Transverse colon (tissue), 4 donors: ENCODE results near the gene ASL. TPM values are rescaled to one million over a fixed set of nuclear protein-coding genes. Genes with fewer than 3 reads are reported as not detected.
"Not testable (repeated sequence)": the region's sequence is repeated elsewhere in the genome, so short reads cannot be mapped to it uniquely, and the experiment has no call there.

ENCODE experiments used
- DNase-seq: peaks from one replicate; pipeline ENCODE4 v3.0.0-alpha.2; 2019
- H3K27ac ChIP-seq, 4 donors: fragments of 200-600 bp; sonication (generic); 2 replicates each; pipeline ENCODE4 v1.5.1; 2016 to 2018; ENCODE audit warnings: inconsistent platforms in 4 of 4
- H3K27me3 ChIP-seq: fragments of 200-600 bp; sonication (generic); 2 replicates; pipeline ENCODE4 v1.5.1; 2017; ENCODE audit warnings: inconsistent platforms
- H3K36me3 ChIP-seq, 4 donors: fragments of 200-600 bp; sonication (generic); 2 replicates each; pipeline ENCODE4 v1.5.1; 2017 to 2019; ENCODE audit warnings: inconsistent platforms in 4 of 4
- H3K4me1 ChIP-seq, 4 donors: fragments of 200-600 bp; sonication (generic); 2 replicates each; pipeline ENCODE4 v1.5.1; 2017 to 2020; ENCODE audit warnings: inconsistent platforms in 4 of 4
- H3K4me3 ChIP-seq, 4 donors: fragments of 200-600 bp; sonication (generic); 1 replicate in 1 of 4; 2 replicates in 3 of 4; pipeline versions ENCODE4 v1.5.1 to v1.6.1; 2017 to 2019; ENCODE audit warnings: inconsistent platforms in 4 of 4
- H3K9me3 ChIP-seq, 2 donors: fragments of 200-600 bp; sonication (generic); 2 replicates each; pipeline ENCODE4 v1.5.1; 2017 to 2019; ENCODE audit warnings: inconsistent platforms in 2 of 2
- EP300 ChIP-seq: sonication (generic); formaldehyde crosslinking; IDR thresholded peaks from one replicate; pipeline ENCODE4 v1.6.1; 2017; ENCODE audit warnings: antibody characterized with exemption, low read depth
- POLR2A ChIP-seq: fragments of 450-650 bp; IDR thresholded peaks from one replicate; pipeline ENCODE4 v1.6.1; 2016; ENCODE audit warnings: antibody characterized with exemption, mild to moderate bottlenecking, moderate library complexity
- POLR2AphosphoS5 ChIP-seq, 3 donors: sonication (generic); formaldehyde crosslinking; IDR thresholded peaks; one replicate each; pipeline ENCODE4 v1.6.1; 2016; ENCODE audit warnings: antibody characterized with exemption in 3 of 3
- WGBS, 2 donors: methylation state at CpG; one replicate each; pipeline ENCODE4 v1.1.5; 2018; ENCODE audit warnings: low coverage in 1 of 2; 5-methylcytosine and 5-hydroxymethylcytosine counted together
- in situ Hi-C, 4 donors: fragments of 200-750 bp; cut with MboI; loops; one replicate each; pipeline versions ENCODE4 v1.15.0 to v1.15.1; 2017; ENCODE audit warnings: low sequenced_read_pairs in 3 of 4, low pct_ligation_motif_present in 1 of 4, low pct_unique_long_range_greater_than_20kb in 1 of 4
- intact Hi-C: fragments of 100-400 bp; cut with DNase I; formaldehyde crosslinking; loops from one replicate; pipeline ENCODE4 v1.15.1; 2023; ENCODE audit warnings: low total_unique reads
- total RNA-seq, 4 donors: library from RNA; depleted of rRNA; stranded (reverse); fragments of >200 nt; gene quantifications; one replicate each; pipeline ENCODE4 v1.1.0, GENCODE V29; 2016
- TF ChIP-seq, protein P1 (sequence below), 5 experiments: fragments of 200-600 bp in 3 of 5; fragments of 450-650 bp in 2 of 5; sonication (generic) in 3 of 5; IDR thresholded peaks; 1 replicate in 2 of 5; 2 replicates in 3 of 5; pipeline ENCODE4 v1.5.1; 2016 to 2017; ENCODE audit warnings: antibody characterized with exemption in 5 of 5, inconsistent platforms in 3 of 5, mild to moderate bottlenecking in 2 of 5, moderate library complexity in 1 of 5

Gene ASL
- total RNA-seq, 4 donors from 2014 or later, result 77.2 to 179 (median 129) TPM

DNA sequence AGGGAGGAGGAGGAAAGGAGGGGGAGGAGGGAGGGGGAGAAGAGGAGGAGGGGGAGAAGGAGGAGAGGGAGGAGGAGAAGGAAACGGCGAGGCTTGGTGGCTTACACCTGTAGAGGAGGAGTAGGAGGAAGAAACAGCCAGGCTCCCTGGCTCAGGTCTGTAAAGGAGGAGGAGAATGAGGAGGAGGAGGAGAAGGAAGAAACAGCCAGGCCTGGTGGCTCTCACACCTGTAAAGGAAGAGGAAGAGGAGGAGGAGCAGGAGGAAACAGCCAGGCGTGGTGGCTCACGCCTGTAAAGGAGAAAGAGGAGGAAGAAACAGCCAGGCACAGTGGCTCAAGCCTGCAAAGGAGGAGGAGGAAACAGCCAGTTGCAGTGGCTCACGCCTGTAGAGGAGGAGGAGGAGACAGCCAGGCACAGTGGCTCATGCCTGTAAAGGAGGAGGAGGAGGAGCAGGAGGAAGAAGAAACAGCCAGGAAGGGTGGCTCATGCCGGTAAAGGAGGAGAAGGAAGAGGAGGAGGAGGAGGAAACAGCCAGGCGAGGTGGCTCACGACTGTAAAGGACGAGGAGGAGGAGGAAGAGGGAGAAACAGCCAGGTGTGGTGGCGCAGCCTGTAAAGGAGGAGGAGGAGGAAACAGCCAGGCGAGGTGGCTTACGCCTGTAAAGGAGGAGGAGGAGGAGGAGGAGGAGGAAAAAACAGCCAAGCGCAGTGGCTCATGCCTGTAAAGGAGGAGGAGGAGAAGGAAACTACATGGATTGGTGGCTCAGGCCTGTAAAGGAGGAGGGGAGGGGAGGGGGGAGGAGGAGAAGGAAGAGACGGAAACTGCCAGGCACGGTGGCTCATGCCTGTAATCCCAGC, 24.2 kb downstream of the ASL start:
- WGBS, 2 donors, result 4 to 7% methylated on average over 14 to 15 of the region's 15 CpGs
- Histone ChIP-seq H3K36me3 (no peaks in the 10 kb centered on the region), H3K9me3 (no peaks in the 10 kb centered on the region), H3K4me1 (peaks cover 0 to 16% (median 10%) of the 10 kb centered on the region in 4 donors), H3K27me3 (no peaks in the 10 kb centered on the region), H3K27ac (peak overlapping the region; percentile 89 to 93 (median 90)), H3K4me3 (peak overlapping the region in 3 of 4 donors; percentile 17 to 51 (median 32))
- intact Hi-C loops (no loop called here), in situ Hi-C loops (no loop called here)
- peak; percentile 87 for DNase-seq
- TF ChIP-seq POLR2A (peak; percentile 86), POLR2AphosphoS5 (IDR thresholded peaks at IDR 0.05) (peak in 2 of 3 donors; percentile 39 to 62), EP300 (no peak)
- TF ChIP-seq, protein P1, sequence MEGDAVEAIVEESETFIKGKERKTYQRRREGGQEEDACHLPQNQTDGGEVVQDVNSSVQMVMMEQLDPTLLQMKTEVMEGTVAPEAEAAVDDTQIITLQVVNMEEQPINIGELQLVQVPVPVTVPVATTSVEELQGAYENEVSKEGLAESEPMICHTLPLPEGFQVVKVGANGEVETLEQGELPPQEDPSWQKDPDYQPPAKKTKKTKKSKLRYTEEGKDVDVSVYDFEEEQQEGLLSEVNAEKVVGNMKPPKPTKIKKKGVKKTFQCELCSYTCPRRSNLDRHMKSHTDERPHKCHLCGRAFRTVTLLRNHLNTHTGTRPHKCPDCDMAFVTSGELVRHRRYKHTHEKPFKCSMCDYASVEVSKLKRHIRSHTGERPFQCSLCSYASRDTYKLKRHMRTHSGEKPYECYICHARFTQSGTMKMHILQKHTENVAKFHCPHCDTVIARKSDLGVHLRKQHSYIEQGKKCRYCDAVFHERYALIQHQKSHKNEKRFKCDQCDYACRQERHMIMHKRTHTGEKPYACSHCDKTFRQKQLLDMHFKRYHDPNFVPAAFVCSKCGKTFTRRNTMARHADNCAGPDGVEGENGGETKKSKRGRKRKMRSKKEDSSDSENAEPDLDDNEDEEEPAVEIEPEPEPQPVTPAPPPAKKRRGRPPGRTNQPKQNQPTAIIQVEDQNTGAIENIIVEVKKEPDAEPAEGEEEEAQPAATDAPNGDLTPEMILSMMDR (IDR thresholded peaks at IDR 0.05), result no peak

DNA sequence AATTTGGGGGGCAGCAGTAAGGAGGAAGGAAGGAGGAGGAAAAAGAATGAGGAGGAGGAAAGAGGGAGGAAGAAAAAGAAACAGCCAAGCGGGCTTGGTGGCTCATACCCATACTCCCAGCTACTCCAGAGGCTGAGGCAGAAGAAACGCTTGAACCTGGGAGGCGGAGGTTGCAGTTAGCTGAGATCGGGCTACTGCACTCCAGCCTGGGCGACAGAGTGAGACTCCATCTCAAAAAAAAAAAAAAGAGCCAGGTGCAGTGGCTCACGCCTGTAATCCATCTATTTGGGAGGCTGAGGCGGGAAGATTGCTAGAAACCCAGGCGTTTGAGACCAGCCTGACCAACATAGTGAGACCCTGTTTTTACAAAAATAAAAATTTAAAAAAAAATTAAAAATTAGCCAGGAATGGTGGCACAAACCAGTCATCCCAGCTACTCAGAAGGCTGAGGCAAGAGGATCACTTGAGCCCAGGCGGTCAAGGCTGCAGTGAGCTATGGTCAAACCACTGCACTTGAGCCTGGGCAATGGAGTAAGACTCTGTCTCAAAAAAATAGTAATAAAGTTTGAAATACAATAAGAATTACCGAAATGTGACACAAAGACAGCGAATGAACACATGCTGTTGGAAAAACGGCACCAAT, 24.9 kb downstream of the ASL start:
- in situ Hi-C loops, result no loop called here

DNA sequence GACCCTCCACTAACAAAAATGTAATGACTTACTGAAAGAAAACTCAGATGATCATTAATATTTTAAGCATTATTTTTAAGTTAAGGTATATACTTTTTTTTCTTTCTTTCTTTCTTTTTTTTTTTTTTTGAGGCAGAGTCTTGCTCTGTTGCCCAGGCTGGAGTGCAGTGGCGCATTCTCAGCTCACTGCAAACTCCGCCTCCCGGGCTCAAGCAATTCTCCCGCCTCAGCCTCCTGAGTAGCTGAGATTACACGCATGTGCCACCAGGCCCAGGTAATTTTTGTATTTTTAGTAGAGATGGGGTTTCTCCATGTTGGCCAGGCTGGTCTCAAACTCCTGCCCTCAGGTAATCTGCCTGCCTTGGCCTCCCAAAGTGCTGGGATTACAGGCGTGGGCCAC, 26.5 kb downstream of the ASL start:
- H3K27me3 ChIP-seq, H3K36me3 ChIP-seq, intact Hi-C loops, H3K27ac ChIP-seq, DNase-seq, H3K9me3 ChIP-seq, in situ Hi-C loops, H3K4me3 ChIP-seq: not testable (repeated sequence)
- 95 to 96% methylated on average over 4 to 6 of the region's 6 CpGs for WGBS, 2 donors
- H3K4me1 ChIP-seq, result peaks cover 0 to 16% (median 10%) of the 10 kb centered on the region in 4 donors

More for the DNA sequence above, 24.9 kb downstream of the ASL start:
- Histone ChIP-seq H3K9me3 (no peaks in the 10 kb centered on the region), H3K4me3 (peak overlapping the region in 3 of 4 donors; percentile 17 to 51 (median 32)), H3K4me1 (peaks cover 0 to 16% (median 10%) of the 10 kb centered on the region in 4 donors), H3K36me3 (no peaks in the 10 kb centered on the region), H3K27ac (peak overlapping the region; percentile 89 to 93 (median 90)), H3K27me3 (no peaks in the 10 kb centered on the region)
- no peak for DNase-seq
- WGBS, 2 donors, result 56 to 62% methylated on average over 9 to 12 of the region's 12 CpGs
- TF ChIP-seq, protein P1 (IDR thresholded peaks at IDR 0.05), result no peak
- intact Hi-C loops, result no loop called here

DNA sequence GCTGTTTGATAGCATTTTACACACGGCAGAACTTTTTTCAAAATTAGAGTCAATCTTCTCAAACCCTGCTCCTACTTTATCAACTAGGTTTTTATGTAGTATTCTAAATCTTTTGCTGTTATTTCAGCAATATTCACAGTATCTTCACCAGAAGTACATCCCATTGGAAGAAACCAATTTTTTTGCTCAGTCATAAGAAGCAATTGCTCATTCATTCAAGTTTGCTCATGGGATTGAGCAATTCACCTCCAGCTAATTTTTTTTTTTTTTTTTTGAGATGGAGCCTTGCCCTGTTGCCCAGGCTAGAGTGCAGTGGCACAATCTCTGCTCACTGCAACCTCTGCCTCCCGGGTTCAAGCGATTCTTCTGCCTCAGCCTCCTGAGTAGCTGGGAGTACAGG, 28.4 kb downstream of the ASL start:
- H3K4me3 ChIP-seq, DNase-seq, H3K36me3 ChIP-seq, H3K9me3 ChIP-seq, in situ Hi-C loops, H3K27ac ChIP-seq, H3K27me3 ChIP-seq, intact Hi-C loops: not testable (repeated sequence)
- 89 to 94% methylated on average over 1 to 3 of the region's 3 CpGs for WGBS, 2 donors
- peaks cover 0 to 16% (median 10%) of the 10 kb centered on the region in 4 donors for H3K4me1 ChIP-seq

DNA sequence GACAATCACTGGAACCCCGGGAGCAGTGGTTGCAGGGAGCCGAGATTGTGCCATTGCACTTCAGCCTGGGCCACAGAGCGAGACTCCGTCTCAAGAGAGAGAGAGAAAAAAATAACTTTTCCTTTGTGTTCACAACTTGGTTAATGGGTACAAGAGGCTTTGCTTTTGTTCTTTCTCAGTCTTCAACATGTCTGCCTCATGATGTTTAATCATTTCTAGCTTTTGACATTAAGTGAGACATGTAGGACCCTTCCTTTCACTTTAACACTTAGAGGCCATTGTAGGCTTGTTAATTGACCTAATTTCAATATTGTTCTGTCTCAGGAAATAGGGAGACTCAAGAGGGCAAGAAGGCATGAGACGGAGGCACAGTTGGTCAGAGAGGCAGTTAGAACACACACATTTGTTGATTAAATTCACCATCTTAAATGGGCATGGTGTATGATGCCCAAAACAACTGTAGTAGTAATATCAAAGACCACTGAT, 29.7 kb downstream of the ASL start:
- TF ChIP-seq, protein P1 (IDR thresholded peaks at IDR 0.05), result no peak
- no peak for TF ChIP-seq POLR2A
- no peak for TF ChIP-seq POLR2AphosphoS5 (IDR thresholded peaks at IDR 0.05)
- no peak for TF ChIP-seq EP300
- Histone ChIP-seq H3K4me3 (no peak overlapping the region), H3K36me3 (no peaks in the 10 kb centered on the region), H3K27me3 (no peaks in the 10 kb centered on the region), H3K9me3 (no peaks in the 10 kb centered on the region), H3K27ac (no peak overlapping the region), H3K4me1 (peaks cover 0 to 7% (median 3%) of the 10 kb centered on the region in 4 donors)
- 89 to 95% methylated on average over 5 of the region's 5 CpGs for WGBS, 2 donors
- DNase-seq, result no peak
- intact Hi-C loops (no loop called here), in situ Hi-C loops (no loop called here)

DNA sequence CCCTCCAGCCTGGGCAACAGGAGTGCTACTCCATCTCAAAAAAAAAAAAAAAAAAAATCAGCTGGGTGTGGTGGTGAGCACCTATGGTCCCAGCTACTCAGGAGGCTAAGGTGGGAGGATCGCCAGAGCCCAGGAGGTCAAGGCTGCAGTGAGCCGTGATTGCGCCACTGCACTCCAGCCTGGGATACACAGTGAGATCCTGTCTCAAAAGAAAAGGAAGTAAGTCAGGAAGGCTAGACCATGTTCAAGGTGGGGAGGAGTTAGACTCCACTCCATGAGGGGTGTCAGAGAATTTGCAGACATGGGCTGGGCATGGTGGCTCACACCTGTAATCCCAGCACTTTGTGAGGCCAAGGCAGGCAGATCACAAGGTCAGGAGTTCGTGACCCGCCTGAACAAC, 32.8 kb downstream of the ASL start:
- H3K4me1 ChIP-seq, in situ Hi-C loops, H3K27ac ChIP-seq, DNase-seq, H3K36me3 ChIP-seq, H3K9me3 ChIP-seq, H3K4me3 ChIP-seq, intact Hi-C loops, H3K27me3 ChIP-seq: not testable (repeated sequence)
- 87 to 96% methylated on average over 5 of the region's 5 CpGs for WGBS, 2 donors
